CD4-positive, alpha-beta memory T cell (primary cell): ENCODE data around the gene NTF3. TPM values are rescaled to one million over a fixed set of nuclear protein-coding genes. Genes with fewer than 3 reads are reported as not detected.

Experiments
- CTCF ChIA-PET: fragments of 350-600 bp; sonication (Branson Sonifier 250); formaldehyde crosslinking; loops from one replicate; lab custom pipeline; 2021; ENCODE audit warnings: inconsistent platforms; ENCODE audit not compliant: partially characterized antibody; lab: Charles Lee
- POLR2A ChIA-PET: fragments of 350-600 bp; sonication (Branson Sonifier 250); formaldehyde crosslinking; loops from one replicate; lab custom pipeline; 2021; ENCODE audit not compliant: partially characterized antibody; lab: Charles Lee
- DNase-seq, 5 donors: peaks; one replicate each; pipeline versions ENCODE4 v3.0.0 to v3.0.0-alpha.2; 2020 to 2022; ENCODE audit warnings: mixed read lengths in 1 of 5
- H3K27ac ChIP-seq: one replicate; pipeline ENCODE4 v1.7.0; 2013; ENCODE audit warnings: low read depth, low read length
- H3K27me3 ChIP-seq: 2 replicates; pipeline ENCODE4 v1.7.0; 2013; ENCODE audit warnings: mild to moderate bottlenecking, low read length, moderate library complexity; ENCODE audit not compliant: insufficient read depth
- H3K36me3 ChIP-seq: 2 replicates; pipeline ENCODE4 v1.7.0; 2013; ENCODE audit warnings: mild to moderate bottlenecking, low read length, moderate library complexity; ENCODE audit not compliant: insufficient read depth
- H3K4me1 ChIP-seq: 2 replicates; pipeline ENCODE4 v1.7.0; 2013; ENCODE audit warnings: mild to moderate bottlenecking, low read length, moderate library complexity; ENCODE audit not compliant: insufficient read depth
- H3K4me3 ChIP-seq, 2 donors: one replicate each; pipeline ENCODE4 v1.7.0; 2013; ENCODE audit warnings: low read length in 2 of 2, mild to moderate bottlenecking in 1 of 2
- H3K9me3 ChIP-seq, 2 donors: one replicate each; pipeline ENCODE4 v1.7.0; 2013; ENCODE audit warnings: low read length in 2 of 2, control low read depth in 1 of 2; ENCODE audit not compliant: control insufficient read depth in 1 of 2
- H3K27ac Mint-ChIP-seq, 7 donors: one replicate each; pipeline ENCODE4 v1.8.0; 2020 to 2021; ENCODE audit warnings: mixed read lengths in 7 of 7, mild to moderate bottlenecking in 6 of 7, inconsistent platforms in 3 of 7, moderate library complexity in 3 of 7
- H3K27me3 Mint-ChIP-seq, 2 donors: one replicate each; pipeline ENCODE4 v1.8.0; 2020 to 2021; ENCODE audit warnings: mixed read lengths in 2 of 2
- H3K36me3 Mint-ChIP-seq, 2 donors: one replicate each; pipeline ENCODE4 v1.8.0; 2020 to 2021; ENCODE audit warnings: mixed read lengths in 2 of 2, inconsistent platforms in 1 of 2, mild to moderate bottlenecking in 1 of 2
- H3K4me1 Mint-ChIP-seq, 4 donors: one replicate each; pipeline ENCODE4 v1.8.0; 2020 to 2021; ENCODE audit warnings: mixed read lengths in 4 of 4, mild to moderate bottlenecking in 1 of 4
- H3K4me3 Mint-ChIP-seq, 8 donors: one replicate each; pipeline ENCODE4 v1.8.0; 2020 to 2021; ENCODE audit warnings: mixed read lengths in 8 of 8, mild to moderate bottlenecking in 7 of 8, moderate library complexity in 6 of 8, inconsistent platforms in 3 of 8
- H3K9me3 Mint-ChIP-seq, 8 donors: one replicate each; pipeline ENCODE4 v1.8.0; 2020 to 2021; ENCODE audit warnings: mixed read lengths in 8 of 8, mild to moderate bottlenecking in 5 of 8, inconsistent platforms in 3 of 8, moderate library complexity in 1 of 8
- intact Hi-C: fragments of 100-400 bp; cut with micrococcal nuclease; formaldehyde crosslinking; loops from one replicate; pipeline ENCODE4 v1.15.1; 2023
- polyA plus RNA-seq, 2 donors: library from polyadenylated mRNA; unstranded; fragments of 300-500 nt; fragmentation: Illumina TruSeq; gene quantifications; one replicate each; pipeline ENCODE4 v1.2.3, GENCODE V29; 2021
- total RNA-seq, 2 experiments: library from RNA; stranded (reverse); gene quantifications; one replicate each; pipeline ENCODE4 v1.2.3, GENCODE V29; 2021

Gene NTF3
- total and polyA plus RNA-seq, 4 experiments from 2014 or later = not detected

DNA sequence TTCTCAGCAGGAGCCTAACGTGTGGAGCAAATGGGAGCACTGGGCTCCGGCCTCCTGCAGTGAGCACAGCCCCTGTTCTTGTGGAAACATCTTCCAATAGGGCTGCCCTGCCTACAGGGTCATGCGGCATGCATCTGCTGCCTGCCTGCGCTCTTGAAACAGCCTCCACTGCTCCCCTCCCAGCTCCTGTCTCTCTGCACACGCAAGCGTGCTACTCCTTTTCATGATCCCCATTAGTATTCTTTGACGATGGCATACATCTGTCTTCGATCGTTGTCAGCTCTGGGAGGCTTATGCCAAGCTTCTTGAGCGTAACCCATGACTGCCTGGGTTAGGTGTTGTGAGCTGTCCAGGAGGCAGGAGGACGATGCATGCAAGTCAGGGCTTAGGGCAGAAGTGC is 23.1 kb downstream of the NTF3 start:
- Mint-ChIP-seq H3K36me3 (no peaks in the 10 kb centered on the region), H3K4me3 (no peak overlapping the region), H3K9me3 (no peaks in the 10 kb centered on the region), H3K4me1 (peaks cover 0 to 8% (median 6%) of the 10 kb centered on the region in 4 donors), H3K27ac (no peak overlapping the region), H3K27me3 (peaks cover 0 to 9% of the 10 kb centered on the region in 2 donors)
- DNase-seq = no peak
- ChIA-PET CTCF (no interaction called here), POLR2A (no interaction called here)
- peaks cover 4% of the 10 kb centered on the region for H3K4me1 ChIP-seq
- intact Hi-C loops = no loop called here
- H3K4me3 ChIP-seq = no peak overlapping the region
- no peaks in the 10 kb centered on the region for H3K27me3 ChIP-seq
- H3K9me3 ChIP-seq = no peaks in the 10 kb centered on the region
- H3K27ac ChIP-seq = no peak overlapping the region
- no peaks in the 10 kb centered on the region for H3K36me3 ChIP-seq

DNA sequence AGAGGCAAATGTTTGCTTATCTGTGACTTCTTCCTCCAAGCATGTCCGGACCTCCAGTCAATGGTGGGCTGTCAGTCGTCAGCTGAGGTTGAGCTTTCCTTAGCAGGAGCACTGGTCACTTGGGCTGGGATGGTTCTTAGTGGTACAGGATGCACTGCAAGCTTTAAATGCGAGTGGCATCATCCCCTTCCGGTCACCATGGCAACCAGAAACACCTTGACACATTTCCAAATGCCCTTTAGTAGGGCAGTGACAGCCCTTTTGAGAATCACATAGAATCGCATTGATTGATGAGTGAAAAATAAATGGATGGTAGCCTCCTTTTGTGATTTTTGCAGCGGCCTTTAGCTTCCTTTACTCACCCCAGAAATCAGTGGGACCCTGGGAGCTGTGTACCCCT is 24.1 kb downstream of the NTF3 start:
- intact Hi-C loops = no loop called here
- Mint-ChIP-seq H3K9me3 (peaks cover 0 to 2% (median 0%) of the 10 kb centered on the region in 8 donors), H3K4me1 (peaks cover 0 to 8% (median 6%) of the 10 kb centered on the region in 4 donors), H3K27ac (no peak overlapping the region), H3K4me3 (no peak overlapping the region), H3K27me3 (peaks cover 0 to 7% of the 10 kb centered on the region in 2 donors), H3K36me3 (no peaks in the 10 kb centered on the region)
- Histone ChIP-seq H3K4me3 (no peak overlapping the region), H3K4me1 (peaks cover 4% of the 10 kb centered on the region), H3K9me3 (no peaks in the 10 kb centered on the region), H3K27me3 (no peaks in the 10 kb centered on the region), H3K27ac (no peak overlapping the region), H3K36me3 (no peaks in the 10 kb centered on the region)
- POLR2A ChIA-PET = no interaction called here
- CTCF ChIA-PET = no interaction called here
- DNase-seq = no peak

DNA sequence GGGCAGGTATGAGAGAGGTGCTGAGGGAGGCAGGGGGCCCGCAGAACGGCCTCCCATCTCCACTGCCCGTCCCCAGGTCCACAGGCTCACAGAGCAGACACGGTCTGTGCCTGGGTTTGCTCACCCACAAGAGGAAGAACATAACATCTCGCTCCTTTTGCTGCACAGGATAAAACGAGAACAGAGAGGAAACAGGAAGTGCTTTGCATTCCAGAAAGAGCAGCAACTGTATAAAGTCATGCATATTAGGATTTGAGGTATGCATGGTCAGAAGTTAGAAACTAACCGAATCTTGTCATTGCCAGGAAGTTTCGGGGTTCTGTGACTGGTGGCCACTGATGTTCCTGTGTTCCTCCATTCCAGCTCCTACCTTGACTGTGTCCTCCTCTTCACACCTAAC is 25.0 kb downstream of the NTF3 start:
- intact Hi-C loops = no loop called here
- Mint-ChIP-seq H3K4me1 (peaks cover 0 to 8% (median 6%) of the 10 kb centered on the region in 4 donors), H3K4me3 (no peak overlapping the region), H3K27ac (no peak overlapping the region), H3K27me3 (peaks cover 2 to 10% of the 10 kb centered on the region in 2 donors), H3K36me3 (no peaks in the 10 kb centered on the region), H3K9me3 (peaks cover 0 to 2% (median 0%) of the 10 kb centered on the region in 8 donors)
- Histone ChIP-seq H3K27ac (no peak overlapping the region), H3K4me1 (peaks cover 4% of the 10 kb centered on the region), H3K36me3 (no peaks in the 10 kb centered on the region), H3K9me3 (no peaks in the 10 kb centered on the region), H3K4me3 (no peak overlapping the region), H3K27me3 (no peaks in the 10 kb centered on the region)
- CTCF ChIA-PET = no interaction called here
- DNase-seq = no peak
- POLR2A ChIA-PET = no interaction called here

DNA sequence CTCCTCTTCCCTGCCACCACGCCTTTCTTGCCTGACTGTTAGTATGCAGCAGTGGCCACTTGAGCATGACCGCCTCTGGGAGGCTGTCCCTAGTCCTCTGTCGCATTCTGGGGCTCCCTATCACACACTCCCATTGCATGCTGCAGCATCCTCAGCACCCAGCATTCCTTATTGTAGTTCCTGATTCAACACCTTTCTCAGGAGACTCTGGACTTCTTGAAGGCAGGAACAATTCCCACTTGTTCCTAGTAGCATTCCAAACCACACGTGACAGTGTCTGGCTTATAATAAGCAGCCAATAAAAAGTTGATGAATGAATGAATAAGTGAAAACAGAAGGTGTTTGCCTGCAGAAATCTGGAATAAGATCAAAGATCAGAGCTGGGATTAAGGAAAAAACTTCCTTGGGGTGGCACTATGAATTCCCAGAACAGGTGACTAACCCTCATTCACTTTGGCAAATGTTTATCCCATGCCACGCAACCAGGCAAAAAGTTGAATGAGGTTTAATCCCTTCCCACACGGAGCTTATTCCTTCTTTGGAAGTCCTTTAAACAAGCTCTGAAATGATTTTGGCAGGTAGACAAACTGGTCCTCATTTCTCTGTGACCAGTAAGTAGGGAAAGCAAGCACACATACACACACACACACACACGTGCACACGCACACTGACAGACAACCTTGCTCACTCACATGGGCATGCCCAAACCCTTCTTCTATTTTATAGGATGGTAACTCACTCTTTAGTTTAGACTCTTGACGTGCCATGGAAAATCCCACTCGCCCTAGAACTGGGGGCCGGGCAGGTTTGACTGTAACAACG is 26.5 kb downstream of the NTF3 start:
- intact Hi-C loops = no loop called here
- no peak overlapping the region for H3K4me3 ChIP-seq
- Mint-ChIP-seq H3K4me3 (no peak overlapping the region), H3K27me3 (peaks cover 2 to 8% of the 10 kb centered on the region in 2 donors), H3K4me1 (peaks cover 0 to 6% (median 6%) of the 10 kb centered on the region in 4 donors), H3K9me3 (peaks cover 0 to 3% (median 0%) of the 10 kb centered on the region in 8 donors), H3K36me3 (no peaks in the 10 kb centered on the region), H3K27ac (no peak overlapping the region)
- H3K36me3 ChIP-seq = no peaks in the 10 kb centered on the region
- peaks cover 4% of the 10 kb centered on the region for H3K4me1 ChIP-seq
- ChIA-PET CTCF (no interaction called here), POLR2A (no interaction called here)
- no peaks in the 10 kb centered on the region for H3K27me3 ChIP-seq
- H3K27ac ChIP-seq = no peak overlapping the region
- no peak for DNase-seq
- H3K9me3 ChIP-seq = no peaks in the 10 kb centered on the region

DNA sequence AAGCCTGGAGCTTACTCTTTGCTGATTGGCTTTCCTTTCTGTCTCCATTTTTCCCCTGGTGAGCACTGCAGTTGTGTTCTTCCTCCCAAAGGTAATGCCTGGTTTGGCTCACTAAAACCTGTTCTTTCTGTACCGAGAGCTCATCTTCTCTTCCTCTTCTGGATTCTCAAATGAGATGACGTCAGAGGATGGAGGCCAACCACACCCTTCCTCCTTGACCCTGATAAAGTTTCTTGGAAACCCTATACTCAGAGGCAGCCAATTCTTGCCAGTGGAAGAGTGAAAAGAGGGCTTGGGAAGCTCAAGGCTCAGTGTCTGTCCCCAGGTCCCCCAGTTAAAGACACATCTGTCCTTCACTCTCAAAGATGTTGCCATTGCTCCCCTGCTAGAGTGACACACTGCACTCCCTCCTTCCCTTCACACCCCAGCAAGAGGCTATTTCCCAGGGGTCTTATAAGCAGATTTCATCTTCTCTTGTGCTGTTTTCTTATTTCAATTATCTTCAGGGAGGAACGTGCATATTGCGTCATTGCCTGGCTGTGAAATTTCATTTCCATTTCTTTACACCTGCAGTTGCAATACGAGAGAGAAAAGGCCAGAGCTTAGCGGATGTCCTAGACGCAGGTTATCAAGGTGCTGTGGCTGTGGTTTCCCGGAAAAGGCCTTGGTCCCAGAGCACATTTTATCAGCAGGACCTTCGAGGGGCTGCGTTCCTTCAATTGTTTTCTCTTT is 27.3 kb downstream of the NTF3 start:
- H3K27me3 ChIP-seq = no peaks in the 10 kb centered on the region
- Mint-ChIP-seq H3K9me3 (peaks cover 0 to 3% (median 0%) of the 10 kb centered on the region in 8 donors), H3K36me3 (no peaks in the 10 kb centered on the region), H3K4me1 (peaks cover 0 to 6% (median 6%) of the 10 kb centered on the region in 4 donors), H3K27ac (no peak overlapping the region), H3K27me3 (peaks cover 2 to 6% of the 10 kb centered on the region in 2 donors), H3K4me3 (no peak overlapping the region)
- CTCF ChIA-PET = no interaction called here
- peaks cover 4% of the 10 kb centered on the region for H3K4me1 ChIP-seq
- H3K27ac ChIP-seq = no peak overlapping the region
- intact Hi-C loops = no loop called here
- DNase-seq = no peak
- H3K9me3 ChIP-seq = no peaks in the 10 kb centered on the region
- H3K36me3 ChIP-seq = no peaks in the 10 kb centered on the region
- no peak overlapping the region for H3K4me3 ChIP-seq
- POLR2A ChIA-PET = no interaction called here

DNA sequence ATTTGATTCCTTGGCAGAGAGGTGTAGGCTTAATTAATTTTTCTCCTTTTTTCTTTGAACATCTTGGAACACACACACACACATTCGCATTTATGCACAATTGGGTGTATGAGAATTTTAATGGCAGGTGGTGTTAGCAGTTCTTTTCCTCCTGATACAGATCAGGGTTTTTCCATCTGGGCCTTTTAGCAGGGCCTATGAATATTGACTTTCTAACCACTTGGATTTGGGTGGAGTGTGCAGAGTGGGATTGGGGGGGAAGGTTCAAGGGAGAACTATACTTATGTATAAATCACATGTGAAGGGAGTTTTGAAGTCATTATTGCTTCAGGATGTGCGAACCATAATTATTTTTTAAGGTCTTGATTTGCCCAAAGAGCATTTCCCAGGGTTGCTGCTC is 28.9 kb downstream of the NTF3 start:
- no peak overlapping the region for H3K27ac ChIP-seq

DNA sequence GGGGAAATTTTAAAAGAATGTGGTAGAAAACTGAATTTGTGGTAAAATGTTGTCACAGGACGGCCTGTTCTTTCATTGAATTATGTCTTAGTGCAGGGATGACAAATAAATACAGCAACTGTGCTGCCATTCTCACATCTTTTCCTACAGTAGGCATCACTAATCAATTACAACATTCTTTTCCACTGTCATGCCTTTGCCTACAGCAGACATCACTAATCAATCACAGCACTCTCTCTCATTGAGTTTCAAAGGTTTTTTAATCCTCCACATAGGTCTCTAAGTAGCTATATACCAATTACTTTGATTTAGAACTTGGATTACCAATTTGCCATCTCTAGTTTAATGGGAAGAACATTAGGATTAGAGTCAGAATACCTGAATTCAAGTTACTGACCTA is 30.1 kb downstream of the NTF3 start:
- Mint-ChIP-seq H3K36me3 (no peaks in the 10 kb centered on the region), H3K27me3 (peaks cover 2 to 6% of the 10 kb centered on the region in 2 donors)
- H3K27me3 ChIP-seq = no peaks in the 10 kb centered on the region

More for the DNA sequence above, 28.9 kb downstream of the NTF3 start:
- H3K36me3 Mint-ChIP-seq = no peaks in the 10 kb centered on the region
- Histone ChIP-seq H3K9me3 (no peaks in the 10 kb centered on the region), H3K4me3 (no peak overlapping the region), H3K4me1 (peaks cover 4% of the 10 kb centered on the region), H3K36me3 (no peaks in the 10 kb centered on the region), H3K27me3 (no peaks in the 10 kb centered on the region)
- peaks cover 0 to 6% (median 6%) of the 10 kb centered on the region in 4 donors for H3K4me1 Mint-ChIP-seq
- POLR2A ChIA-PET = no interaction called here
- H3K27me3 Mint-ChIP-seq = peaks cover 2 to 6% of the 10 kb centered on the region in 2 donors
- H3K27ac Mint-ChIP-seq = no peak overlapping the region
- intact Hi-C loops = no loop called here
- peaks cover 0 to 3% (median 0%) of the 10 kb centered on the region in 8 donors for H3K9me3 Mint-ChIP-seq
- H3K4me3 Mint-ChIP-seq = no peak overlapping the region
- CTCF ChIA-PET = no interaction called here
- DNase-seq = no peak

More for the DNA sequence above, 30.1 kb downstream of the NTF3 start:
- H3K4me3 ChIP-seq = no peak overlapping the region
- CTCF ChIA-PET = no interaction called here
- no peaks in the 10 kb centered on the region for H3K36me3 ChIP-seq
- DNase-seq = no peak
- H3K27ac Mint-ChIP-seq = no peak overlapping the region
- peaks cover 0 to 3% (median 0%) of the 10 kb centered on the region in 8 donors for H3K9me3 Mint-ChIP-seq
- no peaks in the 10 kb centered on the region for H3K9me3 ChIP-seq
- H3K4me3 Mint-ChIP-seq = no peak overlapping the region
- intact Hi-C loops = no loop called here
- peaks cover 0 to 6% (median 4%) of the 10 kb centered on the region in 4 donors for H3K4me1 Mint-ChIP-seq
- POLR2A ChIA-PET = interaction anchor here (0.6 kb wide), 1 partner anchor 15 kb away, joined by 3 read pairs; no protein-coding TSS in a partner anchor
- no peak overlapping the region for H3K27ac ChIP-seq
- H3K4me1 ChIP-seq = peaks cover 2% of the 10 kb centered on the region
